Activated CD8-positive, alpha-beta memory T cell treated with anti-CD3 and anti-CD28 coated beads for 24 hours (primary cell): ENCODE results near the gene DDT.
"Not testable (repeated sequence)": the region's sequence is repeated elsewhere in the genome, so short reads cannot be mapped to it uniquely, and the experiment has no call there.

Source experiments
- DNase-seq: peaks from one replicate; pipeline ENCODE4 v3.0.0-alpha.2; 2020

Gene DDT

DNA sequence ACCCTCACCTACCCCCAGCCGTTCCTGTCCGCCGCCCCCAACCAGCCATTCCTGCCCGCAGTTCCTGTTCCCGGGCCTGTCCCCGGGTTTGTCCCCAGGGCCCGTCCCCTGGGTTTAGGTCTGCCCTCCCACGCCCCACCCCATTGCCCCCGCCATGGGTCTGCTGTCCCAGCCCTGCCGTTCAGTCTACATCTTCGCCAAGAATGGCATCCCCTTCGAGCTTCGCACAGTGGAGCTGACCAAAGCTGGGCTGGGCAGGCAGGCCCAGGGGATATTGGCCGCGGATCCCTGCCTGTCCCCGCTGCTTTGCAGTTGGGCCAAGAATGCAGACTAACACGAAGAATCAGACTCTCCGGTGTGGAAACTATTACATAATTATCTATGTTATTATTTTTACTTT lies 24.5 kb downstream of the DDT start:
- DNase-seq: not testable (repeated sequence)

DNA sequence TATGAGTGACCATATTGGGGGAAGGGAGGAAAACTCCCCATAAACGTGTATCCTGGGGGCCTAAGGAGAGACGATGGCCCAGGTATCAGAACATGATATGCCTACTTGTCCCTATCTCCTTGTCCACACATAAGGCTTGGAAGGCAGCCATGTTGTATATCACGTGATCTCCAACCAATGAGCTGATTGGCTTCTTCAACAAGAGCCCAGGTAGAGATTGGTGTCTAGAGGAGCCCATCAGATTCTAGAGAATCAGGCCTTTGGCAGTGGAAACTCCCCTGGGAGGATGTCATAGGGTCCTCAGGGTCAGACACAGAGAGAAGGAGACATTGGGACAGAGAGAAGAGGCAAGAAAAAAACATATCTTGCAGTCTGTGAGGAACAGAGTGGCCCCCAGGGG lies 26.9 kb downstream of the DDT start:
- DNase-seq: not testable (repeated sequence)

DNA sequence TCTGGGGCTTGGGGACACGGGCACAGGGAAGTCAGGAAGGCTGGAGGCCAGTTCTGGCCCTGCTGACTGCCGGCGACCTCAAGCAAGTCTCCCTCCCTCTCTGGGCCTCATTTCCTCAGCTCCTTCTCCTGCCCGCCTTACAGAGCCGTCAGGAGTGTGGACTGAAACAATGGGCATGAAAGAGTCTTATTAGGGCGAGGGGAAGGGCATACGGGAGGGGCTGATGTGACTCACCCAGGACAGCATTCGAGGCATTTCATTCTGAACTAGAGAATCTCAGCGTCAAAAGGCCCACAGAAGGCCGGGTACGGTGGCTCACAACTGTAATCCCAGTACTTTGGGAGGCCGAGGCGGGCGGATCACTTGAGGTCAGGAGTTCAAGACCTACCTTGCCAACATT lies 34.1 kb downstream of the DDT start:
- not testable (repeated sequence) for DNase-seq

DNA sequence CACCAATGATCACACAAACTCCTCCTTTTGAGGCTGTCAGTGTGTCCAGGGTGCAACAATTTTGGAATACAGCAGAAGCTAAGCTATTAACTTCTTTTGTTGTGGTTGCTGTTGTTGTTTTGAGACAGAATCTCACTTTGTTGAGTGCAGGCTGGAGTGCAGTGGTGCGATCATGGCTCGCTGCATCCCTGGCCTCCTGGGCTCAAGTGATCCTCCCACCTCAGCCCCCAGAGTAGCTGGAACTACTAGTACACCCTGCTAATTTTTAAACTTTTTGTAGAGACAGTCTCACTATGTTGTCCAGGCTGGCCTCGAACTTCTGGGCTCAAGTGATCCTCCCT lies 35.3 kb downstream of the DDT start:
- DNase-seq: no peak

DNA sequence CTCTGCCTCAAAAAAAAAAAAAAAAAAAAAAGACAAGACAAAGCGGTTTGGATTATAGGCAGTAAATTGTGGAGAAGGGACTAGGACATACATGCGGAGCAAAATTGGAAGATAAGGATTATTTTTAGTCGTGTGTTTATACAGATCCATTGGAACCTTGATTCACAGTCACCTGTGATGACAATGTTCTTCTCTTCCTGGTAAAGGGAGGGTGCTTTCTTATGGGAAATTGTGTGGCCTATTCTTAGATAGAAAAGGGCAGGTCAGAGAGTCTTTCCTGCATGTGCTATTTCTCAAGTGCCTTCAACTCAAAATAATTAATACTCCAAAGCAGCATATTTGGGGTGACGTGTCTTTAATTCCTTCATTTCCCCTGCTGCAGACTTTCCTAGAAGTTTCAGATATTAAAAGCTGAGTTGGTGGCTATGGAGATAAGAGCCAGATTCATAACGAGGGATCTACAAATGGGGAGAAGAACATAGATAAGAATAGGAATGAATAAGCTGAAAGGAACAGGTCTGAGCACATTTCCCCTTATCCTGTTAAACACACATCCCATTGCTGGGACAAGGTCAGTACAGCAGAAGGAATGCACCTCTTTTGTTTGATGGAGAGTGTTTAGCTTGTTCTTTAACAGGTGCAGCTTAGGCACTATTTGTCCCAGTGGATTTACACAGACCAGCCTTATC lies 35.8 kb downstream of the DDT start:
- DNase-seq: no peak

DNA sequence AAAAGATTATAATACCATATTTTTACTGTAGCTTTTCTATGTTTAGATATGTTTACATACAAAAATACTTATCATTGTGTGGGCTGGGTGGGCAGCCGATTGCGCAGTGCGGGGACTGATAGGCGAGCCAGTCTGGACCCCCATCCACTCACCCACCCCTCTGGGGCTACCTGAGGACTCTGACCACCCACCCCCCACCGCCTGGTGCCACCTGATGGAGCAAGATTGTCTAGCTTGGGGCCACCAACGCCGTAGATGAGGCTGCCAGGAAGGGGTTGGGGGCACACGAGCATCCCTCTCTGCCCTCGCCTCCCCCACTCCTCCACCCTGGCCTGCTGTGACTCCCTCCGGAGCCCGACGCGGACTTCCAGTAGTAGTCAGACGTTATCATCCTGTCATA lies 47.7 kb downstream of the DDT start:
- DNase-seq: no peak

DNA sequence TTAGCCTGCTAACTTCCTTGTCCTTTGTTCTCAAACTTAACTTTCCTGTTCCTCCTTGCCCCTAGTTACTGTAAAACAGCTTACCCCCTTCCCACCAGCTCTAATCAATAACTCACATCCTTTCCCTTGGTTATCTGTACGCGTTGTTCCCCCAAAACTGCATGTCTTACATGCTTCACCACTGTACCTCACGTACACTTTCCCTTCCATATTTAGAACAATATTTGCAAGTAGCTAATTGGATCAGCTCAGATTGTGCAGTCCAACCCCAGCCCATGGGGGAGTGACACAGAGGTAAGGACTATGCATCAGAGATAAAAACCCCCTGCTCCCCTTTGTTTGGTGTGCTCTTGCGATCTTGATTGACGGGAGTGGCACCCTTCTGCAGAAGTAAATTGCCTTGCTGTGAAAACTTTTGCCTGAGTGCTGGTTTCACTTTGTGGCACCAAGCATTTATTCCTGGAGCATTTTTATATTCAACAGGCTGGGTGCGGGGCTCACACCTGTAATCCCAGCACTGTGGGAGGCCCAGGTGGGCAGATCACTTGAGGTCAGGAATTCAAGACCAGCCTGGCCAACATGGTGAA lies 49.1 kb downstream of the DDT start:
- DNase-seq: no peak

DNA sequence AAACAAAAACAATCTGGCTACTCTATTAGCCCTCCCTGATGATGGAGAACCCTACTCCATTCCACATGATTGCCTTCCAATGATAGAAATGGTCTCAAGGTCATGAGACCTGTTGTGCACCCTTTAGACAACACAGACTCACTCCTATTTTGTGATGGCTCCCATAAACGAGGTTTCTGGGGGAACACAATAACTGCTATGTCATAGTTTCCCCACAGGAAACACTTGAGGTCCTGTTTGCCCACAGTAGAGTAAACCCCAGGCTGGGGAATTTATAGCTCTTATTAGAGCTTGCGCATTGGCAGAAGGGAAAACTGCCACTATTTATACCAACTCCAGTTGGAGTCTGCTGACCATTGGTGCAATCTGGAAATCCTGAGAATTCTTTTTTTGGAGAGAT lies 51.3 kb downstream of the DDT start:
- DNase-seq: no peak

DNA sequence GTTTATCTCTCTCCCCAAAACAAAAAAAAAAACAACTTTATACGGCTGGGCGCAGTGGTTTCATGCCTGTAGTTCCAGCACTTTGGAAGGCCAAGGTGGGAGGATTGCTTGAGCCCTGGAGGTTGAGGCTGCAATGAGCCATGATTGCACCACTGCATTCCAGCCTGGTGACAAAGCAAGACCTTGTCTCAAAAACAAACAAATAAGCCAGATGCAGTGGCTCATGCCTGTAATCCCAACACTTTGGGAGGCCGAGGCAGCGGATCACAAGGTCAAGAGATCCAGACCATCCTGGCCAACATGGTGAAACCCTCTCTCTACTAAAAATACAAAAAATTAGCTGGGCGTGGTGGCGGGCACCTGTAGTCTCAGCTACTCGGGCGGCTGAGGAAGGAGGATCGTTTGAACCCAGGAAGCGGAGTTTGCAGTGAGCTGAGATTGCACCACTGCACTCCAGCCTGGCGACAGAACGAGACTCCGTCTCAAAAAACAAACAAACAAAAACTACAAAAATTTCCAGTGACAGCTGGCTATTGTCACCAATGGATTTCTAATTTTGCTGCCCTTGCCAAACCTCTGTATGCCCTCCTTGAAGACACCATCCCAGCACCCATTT lies 52.5 kb downstream of the DDT start:
- DNase-seq: not testable (repeated sequence)
